GM19467 (cell line): ENCODE measurements around the gene PTPRM.

Experiments
- ATAC-seq: cut with Tn5 transposase; IDR thresholded peaks from one replicate; pipeline ENCODE4 v1.9.1; 2021; ENCODE audit warnings: mild to moderate bottlenecking, moderate library complexity; ENCODE audit not compliant: unreplicated experiment

PTPRM gene

GRCh38 chr18:7879717-7880116 lies 312.6 kb downstream of the PTPRM start:
- no peak for ATAC-seq

DNA sequence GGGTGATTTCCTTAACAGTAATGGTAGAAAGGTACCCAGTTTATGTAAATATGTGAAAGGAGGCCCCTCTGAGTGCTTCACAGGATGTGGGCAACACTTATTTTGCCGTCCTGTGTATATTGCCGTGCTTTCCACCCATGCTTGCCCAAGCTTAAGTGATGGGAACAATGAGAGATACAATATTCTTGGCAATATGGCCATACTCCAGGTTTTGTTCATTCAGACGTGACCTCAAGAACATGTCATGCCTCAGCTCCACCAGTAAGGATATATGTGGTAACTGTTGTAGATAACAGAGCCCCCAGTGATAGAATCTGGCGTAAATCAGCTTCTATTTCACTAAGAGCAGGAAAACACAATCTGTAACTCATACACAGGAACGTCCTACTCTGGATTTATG lies 318.7 kb downstream of the PTPRM start:
- ATAC-seq = no peak

DNA sequence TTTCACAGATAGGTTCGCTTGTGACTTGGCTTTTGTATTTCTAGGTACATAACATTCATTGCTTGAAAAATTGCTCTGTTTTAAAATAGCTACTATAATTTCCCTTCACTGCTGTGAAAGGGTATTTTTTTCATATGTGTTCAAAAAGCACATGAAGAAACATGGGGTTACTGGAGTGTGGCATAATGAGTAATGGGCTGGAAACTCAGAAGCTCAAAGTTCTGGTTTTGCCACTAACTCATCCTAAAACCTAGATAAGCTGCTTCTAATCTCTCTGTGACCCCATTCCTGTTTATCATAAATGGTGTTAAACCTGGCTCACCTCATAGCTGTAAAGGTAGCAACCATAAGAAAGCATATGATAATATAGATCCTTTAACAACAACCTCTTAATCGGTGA lies 319.3 kb downstream of the PTPRM start:
- no peak for ATAC-seq

DNA sequence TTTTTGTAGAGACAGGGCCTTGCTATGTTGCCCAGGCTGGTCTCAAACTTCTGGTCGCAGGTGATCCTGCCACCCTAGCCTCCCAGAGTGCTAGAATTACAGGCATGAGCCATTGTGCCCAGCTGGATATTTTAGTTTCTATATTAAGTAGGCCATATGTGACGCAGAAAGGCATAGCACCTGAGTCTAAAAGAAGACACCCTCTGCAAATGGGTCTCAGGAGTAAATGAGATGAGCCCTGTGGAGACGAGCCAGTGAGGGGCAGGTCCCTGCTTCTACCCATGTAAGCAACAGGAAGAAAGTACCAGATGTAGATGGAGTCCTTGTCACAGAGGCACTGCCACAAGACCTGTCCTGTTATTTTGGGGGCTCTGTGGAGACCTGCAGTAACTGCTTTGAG lies 322.4 kb downstream of the PTPRM start:
- no peak for ATAC-seq

DNA sequence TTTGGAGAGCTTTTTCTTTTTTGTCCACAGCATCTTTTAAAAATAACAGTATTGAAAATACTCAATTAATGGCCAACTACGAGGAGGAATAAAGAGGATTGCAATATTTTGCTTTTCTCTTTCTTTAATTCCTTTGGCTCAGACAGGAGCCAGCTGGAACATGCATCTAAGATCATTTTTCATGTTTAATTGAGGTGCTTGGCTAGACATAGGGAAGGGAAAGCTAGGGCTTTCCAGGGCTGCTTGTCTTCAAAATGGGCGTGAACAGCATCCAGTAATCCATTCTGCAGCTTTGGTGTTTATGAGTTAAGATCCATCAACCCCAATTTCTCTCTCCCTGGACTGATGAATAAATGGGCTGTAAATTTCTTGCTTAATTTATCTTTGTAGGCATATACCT lies 323.0 kb downstream of the PTPRM start:
- ATAC-seq = no peak

GRCh38 chr18:7892556-7892955 lies 325.4 kb downstream of the PTPRM start:
- no peak for ATAC-seq

DNA sequence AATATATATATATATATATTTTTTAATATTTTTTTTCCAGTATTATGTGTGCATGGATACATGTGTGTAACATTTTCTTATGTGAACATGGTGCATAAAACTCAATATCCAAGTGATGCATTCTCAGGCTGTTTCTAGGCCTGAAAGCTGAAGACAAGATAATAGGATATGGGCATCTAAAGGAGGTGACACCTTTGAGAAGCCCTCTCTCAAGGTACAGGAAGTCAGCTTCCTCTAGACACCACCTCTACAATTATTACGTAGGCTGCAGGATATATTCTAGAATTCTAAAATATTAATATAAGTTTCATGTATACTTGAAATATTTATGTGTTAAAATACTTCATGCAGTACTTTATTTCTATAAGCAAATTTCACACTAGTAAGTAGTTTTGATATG lies 327.5 kb downstream of the PTPRM start:
- ATAC-seq = no peak

GRCh38 chr18:7895346-7895745 lies 328.2 kb downstream of the PTPRM start:
- ATAC-seq = no peak

GRCh38 chr18:7896161-7896560 lies 329.0 kb downstream of the PTPRM start:
- no peak for ATAC-seq

DNA sequence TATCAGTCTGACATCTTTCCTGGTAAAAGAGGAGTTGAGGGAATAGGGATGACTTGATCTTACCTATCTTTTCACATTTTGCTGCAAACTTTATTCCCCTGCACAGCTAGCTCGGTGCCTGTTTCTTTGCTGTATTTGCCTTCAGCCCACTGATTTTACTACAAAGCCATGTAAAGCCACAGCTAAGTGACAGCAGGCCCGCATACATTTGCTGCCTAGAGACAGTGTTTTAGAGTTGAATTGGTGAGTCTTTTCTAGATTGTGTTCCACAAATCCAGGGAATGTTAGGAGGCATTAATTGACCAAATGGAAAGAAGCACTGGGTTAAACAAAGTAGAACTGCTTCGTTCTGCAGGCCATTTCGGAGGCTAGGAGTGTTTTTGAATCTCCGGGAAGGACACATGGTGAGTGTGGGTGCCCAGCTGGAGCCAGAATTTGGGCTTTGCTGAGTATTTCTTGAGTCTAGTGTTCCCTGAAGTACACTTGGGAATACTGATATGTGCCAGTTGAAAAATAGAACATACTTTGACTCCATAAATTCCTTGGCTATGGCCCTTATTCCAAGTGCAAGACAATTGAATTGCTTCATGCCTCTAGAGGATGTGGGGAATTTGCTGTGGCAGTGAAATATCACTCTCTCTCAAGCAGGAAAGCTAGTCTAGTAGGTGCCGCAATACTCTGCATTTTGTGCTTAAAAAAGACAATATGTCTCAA lies 329.8 kb downstream of the PTPRM start:
- ATAC-seq = no peak

DNA sequence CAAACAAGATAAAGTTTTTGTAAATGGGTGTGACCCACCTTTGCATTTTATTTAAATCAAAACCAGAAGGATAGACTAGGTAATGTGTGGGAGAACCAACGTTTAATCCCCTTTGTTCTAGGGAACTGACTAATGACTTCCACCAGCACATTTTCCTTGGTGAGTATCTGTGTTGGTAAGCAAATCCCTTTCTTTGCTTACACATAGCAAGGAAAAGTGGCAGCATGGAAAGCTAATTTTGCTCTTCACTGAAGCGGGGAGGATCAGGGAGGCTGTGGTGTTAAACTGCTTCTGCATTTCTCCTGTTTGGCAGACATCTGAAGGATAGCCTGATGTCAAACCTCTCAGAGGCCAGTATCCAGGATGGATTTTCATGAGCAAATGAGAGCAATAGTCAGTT lies 331.1 kb downstream of the PTPRM start:
- ATAC-seq = no peak

GRCh38 chr18:7899078-7899477 lies 332.0 kb downstream of the PTPRM start:
- no peak for ATAC-seq

GRCh38 chr18:7900091-7900490 lies 333.0 kb downstream of the PTPRM start:
- ATAC-seq = no peak

GRCh38 chr18:7901657-7902056 lies 334.5 kb downstream of the PTPRM start:
- ATAC-seq = no peak

- ATAC-seq = no peak
Observed at GRCh38 chr18:7902399-7902839, 335.3 kb downstream of the PTPRM start.

DNA sequence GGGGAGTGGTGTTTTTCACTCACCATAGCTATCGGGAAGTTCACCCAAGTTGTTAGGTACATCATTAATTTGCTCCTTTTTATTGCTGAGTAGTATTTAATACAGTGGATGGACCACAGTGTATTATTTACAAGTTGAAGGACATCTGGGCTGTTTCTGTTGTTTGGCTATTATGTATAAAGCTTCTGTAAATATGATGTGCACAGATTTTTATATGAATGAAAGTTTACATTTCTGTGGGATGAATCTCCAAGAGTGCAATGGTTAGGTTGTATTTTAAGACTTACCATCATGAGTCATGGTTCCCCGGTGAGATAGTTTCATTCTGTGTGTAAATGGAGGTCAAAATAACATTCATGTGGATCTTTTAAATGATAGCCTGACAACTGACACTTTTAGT lies 337.4 kb downstream of the PTPRM start:
- ATAC-seq = no peak

- no peak for ATAC-seq
Observed at GRCh38 chr18:7908681-7909299, 341.7 kb downstream of the PTPRM start.

- ATAC-seq = no peak
Observed at GRCh38 chr18:7914834-7915670, 347.9 kb downstream of the PTPRM start.

DNA sequence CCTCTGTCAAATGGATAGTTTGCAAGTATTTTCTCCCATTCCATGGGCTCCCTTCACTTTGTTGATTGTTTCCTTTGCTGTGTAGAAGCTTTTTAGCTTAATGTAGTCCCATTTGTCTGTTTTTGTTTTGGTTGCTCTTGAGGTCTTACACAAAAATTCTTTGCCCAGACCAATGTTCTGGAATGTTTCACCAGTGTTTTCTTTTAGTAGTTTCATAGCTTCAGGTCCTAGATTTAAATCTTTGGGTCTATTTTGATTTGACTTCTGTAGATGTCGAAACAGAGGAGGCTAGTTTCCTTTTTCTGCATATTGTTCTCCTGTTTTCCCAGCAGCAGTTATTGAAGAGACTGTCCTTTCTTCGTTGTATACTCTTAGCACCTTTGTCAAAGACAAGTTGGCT lies 351.6 kb downstream of the PTPRM start:
- ATAC-seq = no peak

GRCh38 chr18:7919565-7919964 lies 352.4 kb downstream of the PTPRM start:
- ATAC-seq = no peak

DNA sequence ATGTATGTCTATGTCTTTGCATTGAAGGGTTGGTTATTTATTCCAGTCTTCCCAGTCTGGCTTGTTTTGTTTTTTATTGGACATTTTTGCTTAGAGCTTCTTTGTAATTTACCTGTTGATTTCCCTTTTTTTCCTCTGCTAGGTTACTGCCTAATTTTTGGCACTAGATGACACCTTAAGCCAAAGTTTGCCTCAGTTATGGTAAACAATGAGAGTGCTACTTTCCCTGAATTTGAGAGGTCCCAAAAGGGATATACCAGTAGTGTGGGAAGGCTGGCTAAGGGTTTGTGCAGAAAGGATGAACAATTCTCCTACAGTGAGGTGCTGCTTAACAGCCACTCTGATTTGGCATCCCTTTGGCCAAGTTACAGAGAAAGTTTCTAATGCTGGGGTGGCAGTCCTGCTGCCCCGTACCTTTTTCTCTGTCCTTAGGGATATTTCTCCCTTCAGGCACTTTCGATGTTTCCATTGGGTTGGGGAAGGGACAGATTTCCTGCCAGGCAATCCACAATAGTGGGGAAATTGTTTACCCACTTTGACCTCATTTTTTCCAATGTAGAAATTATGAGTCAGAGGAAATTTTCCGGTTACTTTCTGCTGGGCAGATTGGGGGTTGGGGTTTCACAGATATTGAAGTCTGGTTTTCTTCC lies 354.9 kb downstream of the PTPRM start:
- no peak for ATAC-seq
